PFSK-1 (cell line): Measurements from ENCODE around the gene TTYH3.

Experiments used
- POLR2AphosphoS5 ChIP-seq: IDR thresholded peaks from 2 replicates; pipeline ENCODE4 v1.6.1; 2012; ENCODE audit warnings: low read depth, mild to moderate bottlenecking, control low read depth, low read length, moderate library complexity
- SIN3A ChIP-seq: IDR thresholded peaks from 2 replicates; pipeline ENCODE4 v1.6.1; 2012; ENCODE audit warnings: mild to moderate bottlenecking, low read length, moderate library complexity, borderline replicate concordance; ENCODE audit not compliant: insufficient read depth
- TAF1 ChIP-seq: IDR thresholded peaks from 2 replicates; pipeline ENCODE4 v1.6.1; 2012; ENCODE audit warnings: low read length, control low read depth, borderline replicate concordance; ENCODE audit not compliant: insufficient read depth
- TF ChIP-seq, protein P1 (sequence below), 2 experiments: IDR thresholded peaks; 2 replicates each; pipeline versions ENCODE4 v1.6.1 to v1.8.0; 2011 to 2012; ENCODE audit warnings: low read depth in 2 of 2, low read length in 2 of 2, control low read depth in 1 of 2, inconsistent platforms in 1 of 2, mild to moderate bottlenecking in 1 of 2, moderate library complexity in 1 of 2; ENCODE audit not compliant: insufficient read depth in 1 of 2

GRCh38 chr7:2603044-2603965 is 28.5 kb upstream of the TTYH3 start:
- TF ChIP-seq TAF1 (no peak), POLR2AphosphoS5 (no peak), SIN3A (no peak)
- TF ChIP-seq, protein P1, sequence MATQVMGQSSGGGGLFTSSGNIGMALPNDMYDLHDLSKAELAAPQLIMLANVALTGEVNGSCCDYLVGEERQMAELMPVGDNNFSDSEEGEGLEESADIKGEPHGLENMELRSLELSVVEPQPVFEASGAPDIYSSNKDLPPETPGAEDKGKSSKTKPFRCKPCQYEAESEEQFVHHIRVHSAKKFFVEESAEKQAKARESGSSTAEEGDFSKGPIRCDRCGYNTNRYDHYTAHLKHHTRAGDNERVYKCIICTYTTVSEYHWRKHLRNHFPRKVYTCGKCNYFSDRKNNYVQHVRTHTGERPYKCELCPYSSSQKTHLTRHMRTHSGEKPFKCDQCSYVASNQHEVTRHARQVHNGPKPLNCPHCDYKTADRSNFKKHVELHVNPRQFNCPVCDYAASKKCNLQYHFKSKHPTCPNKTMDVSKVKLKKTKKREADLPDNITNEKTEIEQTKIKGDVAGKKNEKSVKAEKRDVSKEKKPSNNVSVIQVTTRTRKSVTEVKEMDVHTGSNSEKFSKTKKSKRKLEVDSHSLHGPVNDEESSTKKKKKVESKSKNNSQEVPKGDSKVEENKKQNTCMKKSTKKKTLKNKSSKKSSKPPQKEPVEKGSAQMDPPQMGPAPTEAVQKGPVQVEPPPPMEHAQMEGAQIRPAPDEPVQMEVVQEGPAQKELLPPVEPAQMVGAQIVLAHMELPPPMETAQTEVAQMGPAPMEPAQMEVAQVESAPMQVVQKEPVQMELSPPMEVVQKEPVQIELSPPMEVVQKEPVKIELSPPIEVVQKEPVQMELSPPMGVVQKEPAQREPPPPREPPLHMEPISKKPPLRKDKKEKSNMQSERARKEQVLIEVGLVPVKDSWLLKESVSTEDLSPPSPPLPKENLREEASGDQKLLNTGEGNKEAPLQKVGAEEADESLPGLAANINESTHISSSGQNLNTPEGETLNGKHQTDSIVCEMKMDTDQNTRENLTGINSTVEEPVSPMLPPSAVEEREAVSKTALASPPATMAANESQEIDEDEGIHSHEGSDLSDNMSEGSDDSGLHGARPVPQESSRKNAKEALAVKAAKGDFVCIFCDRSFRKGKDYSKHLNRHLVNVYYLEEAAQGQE (IDR thresholded peaks at IDR 0.05; ENCODE audit: insufficient read depth in 1 of 2, low read depth in 2 of 2, low read length in 2 of 2) = no peak
